ENCODE measurements around the gene CNTNAP2. TPM values are rescaled to one million over a fixed set of nuclear protein-coding genes. Genes with fewer than 3 reads are reported as not detected.

Gene CNTNAP2
- total RNA-seq, 1 donor = under 0.01 TPM

- H3K4me3 ChIP-seq (ENCODE audit: low read depth, low read length) = no peak overlapping the region
- DNase-seq (ENCODE audit: low read depth) = no peak
- TF ChIP-seq CTCF (IDR thresholded peaks at IDR 0.05; ENCODE audit: insufficient read depth, low read length) = no peak
Observed at GRCh38 chr7:146656988-146657387, 540.4 kb downstream of the CNTNAP2 start.

DNA sequence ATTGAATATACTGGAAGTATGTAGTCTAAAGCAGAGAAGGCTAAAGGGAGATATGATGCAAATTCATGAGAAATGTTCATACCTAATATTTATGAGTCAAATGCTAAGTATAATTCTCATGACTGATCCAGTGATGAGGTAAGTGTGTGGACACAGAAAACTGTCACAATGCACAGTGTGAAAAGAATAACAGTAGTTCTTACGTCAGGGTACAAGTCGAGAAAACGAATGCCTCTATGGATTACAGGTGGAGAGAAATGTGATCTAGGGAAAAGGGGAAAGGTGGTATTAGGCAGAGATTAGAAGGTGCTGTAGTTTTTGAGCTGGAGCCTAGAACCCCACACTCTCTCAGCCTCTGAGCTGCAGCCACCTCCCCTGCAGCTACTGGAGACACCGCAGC lies 542.0 kb downstream of the CNTNAP2 start:
- TF ChIP-seq CTCF (IDR thresholded peaks at IDR 0.05; ENCODE audit: insufficient read depth, low read length) = no peak
- DNase-seq (ENCODE audit: low read depth) = no peak
- H3K4me3 ChIP-seq (ENCODE audit: low read depth, low read length) = no peak overlapping the region

- H3K4me3 ChIP-seq (ENCODE audit: low read depth, low read length) = no peak overlapping the region
- no peak for DNase-seq (ENCODE audit: low read depth)
- TF ChIP-seq CTCF (IDR thresholded peaks at IDR 0.05; ENCODE audit: insufficient read depth, low read length) = no peak
Observed at GRCh38 chr7:146659732-146660131, 543.1 kb downstream of the CNTNAP2 start.

- H3K4me3 ChIP-seq (ENCODE audit: low read depth, low read length) = no peak overlapping the region
- no peak for TF ChIP-seq CTCF (IDR thresholded peaks at IDR 0.05; ENCODE audit: insufficient read depth, low read length)
- DNase-seq (ENCODE audit: low read depth) = no peak
Observed at GRCh38 chr7:146660839-146661238, 544.2 kb downstream of the CNTNAP2 start.

GRCh38 chr7:146661435-146661834 lies 544.8 kb downstream of the CNTNAP2 start:
- TF ChIP-seq CTCF (IDR thresholded peaks at IDR 0.05; ENCODE audit: insufficient read depth, low read length) = no peak
- no peak for DNase-seq (ENCODE audit: low read depth)
- no peak overlapping the region for H3K4me3 ChIP-seq (ENCODE audit: low read depth, low read length)

DNA sequence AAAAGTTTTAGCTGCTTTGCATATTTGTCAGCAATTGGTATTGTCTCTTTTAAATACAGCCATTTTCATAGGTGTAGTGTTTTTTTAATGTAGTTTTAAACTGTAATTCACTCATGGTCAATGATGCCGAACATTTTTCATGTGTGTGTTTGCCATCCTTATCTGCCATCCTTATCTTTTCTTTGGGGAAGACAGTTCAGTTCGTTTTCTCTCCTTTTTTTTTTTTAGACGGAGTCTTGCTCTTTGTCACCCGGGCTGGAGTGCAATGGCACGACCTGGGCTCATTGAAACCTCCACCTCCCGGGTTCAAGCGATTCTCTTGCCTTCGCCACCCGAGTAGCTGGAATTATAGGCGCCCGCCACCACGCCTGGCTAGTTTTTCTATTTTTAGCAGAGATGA lies 545.3 kb downstream of the CNTNAP2 start:
- H3K4me3 ChIP-seq (ENCODE audit: low read depth, low read length) = no peak overlapping the region
- no peak for TF ChIP-seq CTCF (IDR thresholded peaks at IDR 0.05; ENCODE audit: insufficient read depth, low read length)
- DNase-seq (ENCODE audit: low read depth) = no peak

DNA sequence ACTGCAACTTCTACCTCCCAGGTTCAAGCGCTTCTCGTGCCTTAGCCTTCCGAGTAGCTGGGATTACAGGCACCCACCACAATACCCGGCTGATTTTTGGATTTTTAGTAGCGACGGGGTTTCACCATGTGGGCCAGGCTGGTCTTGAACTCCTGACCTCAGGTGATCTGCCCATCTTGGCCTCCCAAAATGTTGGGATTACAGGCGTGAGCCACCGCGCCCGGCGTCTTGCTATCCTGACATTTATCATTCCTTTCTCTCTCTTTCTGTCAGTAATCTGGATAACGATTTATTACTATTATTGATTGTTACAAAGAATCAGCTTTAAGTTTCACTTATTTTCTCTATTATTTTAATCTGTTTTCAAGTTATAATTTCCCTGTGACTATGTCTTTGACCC lies 548.4 kb downstream of the CNTNAP2 start:
- no peak overlapping the region for H3K4me3 ChIP-seq (ENCODE audit: low read depth, low read length)
- no peak for DNase-seq (ENCODE audit: low read depth)
- no peak for TF ChIP-seq CTCF (IDR thresholded peaks at IDR 0.05; ENCODE audit: insufficient read depth, low read length)

Measured in fibroblast of the aortic adventitia (primary cell).